WTC11 (cell line): Measurements from ENCODE around the gene CAD. TPM values are rescaled to one million over a fixed set of nuclear protein-coding genes. Genes with fewer than 3 reads are reported as not detected.

Source experiments
- ATAC-seq: fragments of 200-7000 bp; cut with Tn5 transposase; 2 replicates; pipeline ENCODE4 v1.10.0; 2021; ENCODE audit warnings: mild to moderate bottlenecking, moderate library complexity
- CTCF ChIA-PET: fragments of 300-600 bp; sonication (Branson Sonifier 250); formaldehyde crosslinking; loops from one replicate; lab custom pipeline; 2021; ENCODE audit warnings: antibody characterized with exemption; lab: Charles Lee
- POLR2A ChIA-PET: fragments of 350-600 bp; sonication (Branson Sonifier 250); formaldehyde crosslinking; loops from one replicate; lab custom pipeline; 2021; ENCODE audit warnings: antibody characterized with exemption; lab: Charles Lee
- DNase-seq: peaks from one replicate; pipeline ENCODE4 v3.0.0; 2021; ENCODE audit warnings: low spot score
- H3K27ac Mint-ChIP-seq: 2 replicates; pipeline ENCODE4 v1.8.0; 2021; ENCODE audit warnings: mixed read lengths
- H3K27me3 Mint-ChIP-seq: 2 replicates; pipeline ENCODE4 v1.8.0; 2021; ENCODE audit warnings: low read depth, mild to moderate bottlenecking, moderate library complexity, mixed read lengths
- H3K36me3 Mint-ChIP-seq: 2 replicates; pipeline ENCODE4 v1.8.0; 2021; ENCODE audit warnings: mixed read lengths
- H3K4me1 Mint-ChIP-seq: 2 replicates; pipeline ENCODE4 v1.8.0; 2022; ENCODE audit warnings: mixed read lengths
- H3K4me3 Mint-ChIP-seq: 2 replicates; pipeline ENCODE4 v1.8.0; 2021; ENCODE audit warnings: mild to moderate bottlenecking, moderate library complexity, mixed read lengths
- H3K9me3 Mint-ChIP-seq: 2 replicates; pipeline ENCODE4 v1.8.0; 2021; ENCODE audit warnings: mixed read lengths
- ATF1 ChIP-seq: sonication (generic); formaldehyde crosslinking; IDR thresholded peaks from 2 replicates; pipeline ENCODE4 v1.8.1; 2023; ENCODE audit warnings: mild to moderate bottlenecking, moderate library complexity, missing genetic modification reagents
- CREM ChIP-seq: sonication (generic); formaldehyde crosslinking; IDR thresholded peaks from 2 replicates; pipeline ENCODE4 v1.8.1; 2022; ENCODE audit warnings: mild to moderate bottlenecking, missing genetic modification reagents, moderate library complexity
- EMX1 ChIP-seq: fragments of 250-450 bp; sonication (Bioruptor Pico); IDR thresholded peaks from 2 replicates; pipeline ENCODE4 v1.8.0; 2021; ENCODE audit warnings: mild to moderate bottlenecking
- ESRRA ChIP-seq: sonication (generic); formaldehyde crosslinking; IDR thresholded peaks from 2 replicates; pipeline ENCODE4 v1.8.1; 2022; ENCODE audit warnings: mild to moderate bottlenecking, missing genetic modification reagents, borderline replicate concordance
- FOXP1 ChIP-seq: sonication (generic); formaldehyde crosslinking; IDR thresholded peaks from 2 replicates; pipeline ENCODE4 v1.8.0; 2022; ENCODE audit warnings: missing genetic modification reagents, mild to moderate bottlenecking, moderate library complexity, borderline replicate concordance
- GABPB1 ChIP-seq: sonication (generic); formaldehyde crosslinking; IDR thresholded peaks from 2 replicates; pipeline ENCODE4 v1.8.1; 2023; ENCODE audit warnings: mild to moderate bottlenecking, missing genetic modification reagents
- GRHL2 ChIP-seq: fragments of 250-450 bp; sonication (Bioruptor Pico); IDR thresholded peaks from 2 replicates; pipeline ENCODE4 v1.8.0; 2022; ENCODE audit warnings: mild to moderate bottlenecking, moderate library complexity; ENCODE audit not compliant: insufficient replicate concordance, severe bottlenecking
- HMGA2 ChIP-seq: fragments of 250-450 bp; sonication (Bioruptor Pico); IDR thresholded peaks from 2 replicates; pipeline ENCODE4 v1.4.0; 2021; ENCODE audit warnings: mild to moderate bottlenecking, moderate library complexity
- NR1H2 ChIP-seq: sonication (generic); formaldehyde crosslinking; IDR thresholded peaks from 2 replicates; pipeline ENCODE4 v1.9.0; 2021; ENCODE audit warnings: mild to moderate bottlenecking, moderate library complexity, missing genetic modification reagents
- RORB ChIP-seq: fragments of 250-450 bp; sonication (Bioruptor Pico); IDR thresholded peaks from 2 replicates; pipeline ENCODE4 v1.9.0; 2021; ENCODE audit warnings: mild to moderate bottlenecking
- SOX15 ChIP-seq: fragments of 250-450 bp; sonication (Bioruptor Pico); IDR thresholded peaks from 2 replicates; pipeline ENCODE4 v1.9.0; 2021; ENCODE audit warnings: mild to moderate bottlenecking
- TP53 ChIP-seq: sonication (generic); formaldehyde crosslinking; IDR thresholded peaks from 2 replicates; pipeline ENCODE4 v1.8.1; 2023; ENCODE audit warnings: mild to moderate bottlenecking, missing genetic modification reagents
- ZBTB21 ChIP-seq: sonication (generic); formaldehyde crosslinking; IDR thresholded peaks from 2 replicates; pipeline ENCODE4 v1.8.1; 2023; ENCODE audit warnings: mild to moderate bottlenecking, missing genetic modification reagents, borderline replicate concordance
- ZNF219 ChIP-seq: sonication (generic); formaldehyde crosslinking; IDR thresholded peaks from 2 replicates; pipeline ENCODE4 v1.8.0; 2023; ENCODE audit warnings: missing genetic modification reagents, mild to moderate bottlenecking, borderline replicate concordance
- ZNF671 ChIP-seq: fragments of 250-450 bp; sonication (Bioruptor Pico); IDR thresholded peaks from 2 replicates; pipeline ENCODE4 v1.8.0; 2021; ENCODE audit warnings: mild to moderate bottlenecking
- total RNA-seq: library from RNA; stranded (reverse); gene quantifications from 3 replicates; pipeline ENCODE4 v1.2.3, GENCODE V29; 2021
- TF ChIP-seq, protein P1 (sequence below): sonication (generic); formaldehyde crosslinking; IDR thresholded peaks from 2 replicates; pipeline ENCODE4 v1.8.1; 2023; ENCODE audit warnings: mild to moderate bottlenecking, missing genetic modification reagents
- TF ChIP-seq, protein P2 (sequence below): sonication (generic); formaldehyde crosslinking; IDR thresholded peaks from 2 replicates; pipeline ENCODE4 v1.8.0; 2022; ENCODE audit warnings: mild to moderate bottlenecking, missing genetic modification reagents
- TF ChIP-seq, protein P3 (sequence below): fragments of 250-450 bp; sonication (Bioruptor Pico); IDR thresholded peaks from 2 replicates; pipeline ENCODE4 v1.9.0; 2021; ENCODE audit warnings: mild to moderate bottlenecking
- TF ChIP-seq, protein P4 (sequence below): sonication (generic); formaldehyde crosslinking; IDR thresholded peaks from 2 replicates; pipeline ENCODE4 v1.8.0; 2023; ENCODE audit warnings: missing genetic modification reagents
- TF ChIP-seq, protein P5 (sequence below): sonication (generic); formaldehyde crosslinking; IDR thresholded peaks from 2 replicates; pipeline ENCODE4 v1.8.1; 2023; ENCODE audit warnings: mild to moderate bottlenecking, missing genetic modification reagents
- TF ChIP-seq, protein P6 (sequence below): fragments of 250-450 bp; sonication (Bioruptor Pico); IDR thresholded peaks from 2 replicates; pipeline ENCODE4 v1.9.0; 2021; ENCODE audit warnings: mild to moderate bottlenecking

CAD gene
- total RNA-seq, 1 experiment from 2014 or later = 178 TPM

DNA sequence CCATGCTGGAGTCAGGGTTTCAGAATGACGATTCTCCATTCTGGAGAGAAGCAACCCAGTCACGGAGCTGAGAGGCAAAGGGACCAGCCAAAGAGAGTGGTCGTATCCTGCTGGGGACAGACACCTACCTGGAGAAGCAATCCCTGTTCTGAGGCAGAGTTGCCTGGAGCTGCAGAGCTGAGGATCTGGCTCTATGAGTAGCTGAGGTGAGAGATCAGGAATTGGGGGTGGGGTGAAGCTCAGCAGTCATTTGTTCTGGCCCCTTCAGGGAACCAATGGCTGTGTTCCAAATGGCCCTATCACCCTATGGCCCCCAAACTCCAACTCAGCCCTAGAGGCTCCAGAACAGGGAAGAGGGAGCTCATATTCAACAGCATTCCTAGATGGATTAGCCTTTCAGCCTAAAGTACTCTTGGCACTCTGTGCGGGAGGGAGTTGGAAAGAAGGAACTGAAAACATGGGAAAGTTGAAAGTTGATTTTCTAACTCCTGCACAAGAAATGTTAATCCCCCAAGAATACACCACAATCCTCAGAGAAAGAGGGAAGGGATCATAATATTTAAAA lies 8.6 kb upstream of the CAD start:
- DNase-seq = no peak
- H3K4me1 Mint-ChIP-seq = peaks cover 23% of the 10 kb centered on the region
- TF ChIP-seq EMX1 (CRISPR knock-in tag) = no peak
- no peak for TF ChIP-seq NR1H2
- TF ChIP-seq, protein P1, sequence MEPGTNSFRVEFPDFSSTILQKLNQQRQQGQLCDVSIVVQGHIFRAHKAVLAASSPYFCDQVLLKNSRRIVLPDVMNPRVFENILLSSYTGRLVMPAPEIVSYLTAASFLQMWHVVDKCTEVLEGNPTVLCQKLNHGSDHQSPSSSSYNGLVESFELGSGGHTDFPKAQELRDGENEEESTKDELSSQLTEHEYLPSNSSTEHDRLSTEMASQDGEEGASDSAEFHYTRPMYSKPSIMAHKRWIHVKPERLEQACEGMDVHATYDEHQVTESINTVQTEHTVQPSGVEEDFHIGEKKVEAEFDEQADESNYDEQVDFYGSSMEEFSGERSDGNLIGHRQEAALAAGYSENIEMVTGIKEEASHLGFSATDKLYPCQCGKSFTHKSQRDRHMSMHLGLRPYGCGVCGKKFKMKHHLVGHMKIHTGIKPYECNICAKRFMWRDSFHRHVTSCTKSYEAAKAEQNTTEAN (CRISPR knock-in tag) = no peak
- TF ChIP-seq CREM = no peak
- no peak for TF ChIP-seq ATF1 (CRISPR knock-in tag)
- TF ChIP-seq RORB (CRISPR knock-in tag) = no peak
- no peak for TF ChIP-seq ESRRA
- TF ChIP-seq TP53 (CRISPR knock-in tag) = no peak
- TF ChIP-seq, protein P2, sequence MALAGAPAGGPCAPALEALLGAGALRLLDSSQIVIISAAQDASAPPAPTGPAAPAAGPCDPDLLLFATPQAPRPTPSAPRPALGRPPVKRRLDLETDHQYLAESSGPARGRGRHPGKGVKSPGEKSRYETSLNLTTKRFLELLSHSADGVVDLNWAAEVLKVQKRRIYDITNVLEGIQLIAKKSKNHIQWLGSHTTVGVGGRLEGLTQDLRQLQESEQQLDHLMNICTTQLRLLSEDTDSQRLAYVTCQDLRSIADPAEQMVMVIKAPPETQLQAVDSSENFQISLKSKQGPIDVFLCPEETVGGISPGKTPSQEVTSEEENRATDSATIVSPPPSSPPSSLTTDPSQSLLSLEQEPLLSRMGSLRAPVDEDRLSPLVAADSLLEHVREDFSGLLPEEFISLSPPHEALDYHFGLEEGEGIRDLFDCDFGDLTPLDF (CRISPR knock-in tag) = no peak
- TF ChIP-seq ZBTB21 (CRISPR knock-in tag) = no peak
- ChIA-PET CTCF (interaction anchor here (0.6 to 2.2 kb wide), 3 partner anchors 17 to 91 kb away, joined by 3 to 9 read pairs (median 3); no protein-coding TSS in a partner anchor), POLR2A (interaction anchor here (0.8 kb wide), 1 partner anchor 9 kb away, joined by 3 read pairs; no protein-coding TSS in a partner anchor)
- 0 out of 2 replicates have a peak overlapping the region, but pooled peaks have one; percentile 20 for H3K27ac Mint-ChIP-seq
- H3K9me3 Mint-ChIP-seq = no peaks in the 10 kb centered on the region
- peaks cover 65% of the 10 kb centered on the region for H3K36me3 Mint-ChIP-seq
- ATAC-seq = no peak
- H3K4me3 Mint-ChIP-seq = no peak overlapping the region
- no peaks in the 10 kb centered on the region for H3K27me3 Mint-ChIP-seq

DNA sequence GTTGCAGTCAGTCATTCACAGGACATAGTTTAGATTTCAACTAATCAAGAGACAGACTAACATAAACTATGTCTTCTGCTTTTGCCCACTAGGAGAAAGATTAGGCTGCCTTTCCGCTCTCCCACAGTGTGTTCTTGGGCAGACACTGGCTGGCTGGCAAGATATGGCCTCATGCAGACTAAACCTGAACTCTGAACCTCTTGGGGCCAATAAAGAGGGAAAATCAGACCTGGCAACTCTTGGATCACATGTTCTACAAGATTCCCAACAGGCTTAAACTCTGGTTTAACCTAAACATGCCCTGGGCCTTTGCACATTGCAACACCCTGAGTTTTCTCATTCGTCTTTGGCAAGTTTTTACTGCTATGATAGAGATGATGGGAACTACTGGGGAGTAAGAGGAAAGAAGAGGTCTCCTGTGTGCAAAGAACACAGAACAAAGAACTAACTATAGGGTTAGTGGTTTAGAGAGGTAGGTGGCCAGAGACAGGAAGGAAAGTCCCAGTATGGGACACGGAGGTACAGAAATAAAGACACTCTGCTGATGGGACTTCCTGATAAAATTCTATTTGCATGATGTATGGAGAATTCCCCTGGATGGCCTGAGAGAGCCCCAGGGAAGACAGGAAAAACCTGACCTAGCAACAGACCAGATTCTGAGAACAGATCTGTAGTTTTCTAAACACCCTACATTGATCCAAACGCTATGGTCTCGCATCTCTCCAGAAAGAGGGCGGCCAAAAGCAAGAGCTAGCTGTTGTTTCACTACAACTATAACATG lies 7.4 kb upstream of the CAD start:
- Mint-ChIP-seq H3K27me3 (no peaks in the 10 kb centered on the region), H3K4me3 (peak overlapping the region; percentile 51), H3K9me3 (no peaks in the 10 kb centered on the region), H3K4me1 (peaks cover 25% of the 10 kb centered on the region), H3K36me3 (peaks cover 52% of the 10 kb centered on the region), H3K27ac (peak overlapping the region; percentile 78)
- TF ChIP-seq GABPB1 (CRISPR knock-in tag) (peak; percentile 42; the same call in 1 of the 2 replicates), HMGA2 (no peak)
- ChIA-PET POLR2A (no interaction called here), CTCF (no interaction called here)
- DNase-seq (no peak), ATAC-seq (no peak)

DNA sequence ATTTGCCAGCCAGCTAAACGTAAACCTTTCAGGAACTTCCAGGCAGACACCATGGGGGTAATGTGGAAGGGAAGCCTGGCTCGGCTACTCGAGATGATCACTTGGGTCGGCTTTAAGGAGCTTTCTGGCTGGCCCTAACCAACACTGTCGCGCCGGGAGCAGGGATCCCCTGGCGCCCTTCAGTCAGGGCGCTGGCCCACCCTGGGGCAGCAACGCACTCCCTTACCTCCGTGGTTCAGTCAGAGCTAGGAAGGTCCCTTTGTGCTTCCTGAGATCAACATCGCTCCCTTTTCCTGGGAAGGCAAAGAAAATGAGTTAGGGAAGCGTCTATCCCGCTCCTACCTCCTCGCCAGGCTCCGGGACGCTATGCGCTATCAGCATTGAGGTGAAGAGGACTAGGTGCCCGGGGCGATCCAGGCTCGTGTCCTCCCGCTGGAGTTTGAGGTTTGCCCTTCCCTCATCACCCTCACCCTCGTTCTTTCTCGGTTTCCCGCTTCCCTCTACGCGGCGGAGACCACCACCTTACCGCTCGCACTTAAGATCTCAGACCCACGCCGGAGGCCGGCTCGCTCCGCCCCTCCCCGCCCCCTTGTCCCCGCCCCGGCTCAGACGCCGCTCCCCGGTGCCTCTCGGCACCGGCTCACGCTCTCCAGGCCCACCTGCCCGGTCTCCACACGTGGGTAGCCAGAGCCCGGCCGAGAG lies 5.8 kb upstream of the CAD start:
- DNase-seq = peak; percentile 78
- Mint-ChIP-seq H3K9me3 (no peaks in the 10 kb centered on the region), H3K27me3 (no peaks in the 10 kb centered on the region), H3K36me3 (peaks cover 39% of the 10 kb centered on the region), H3K27ac (peak overlapping the region; percentile 97), H3K4me1 (peaks cover 26% of the 10 kb centered on the region), H3K4me3 (peak overlapping the region; percentile 92)
- ATAC-seq = peak; percentile 81
- POLR2A ChIA-PET = interaction anchor here (1.0 to 1.8 kb wide), 4 partner anchors 9 to 124 kb away, joined by 3 to 7 read pairs (median 4); no protein-coding TSS in a partner anchor
- CTCF ChIA-PET = interaction anchor here (0.9 to 1.8 kb wide), 5 partner anchors 41 to 92 kb away, joined by 4 to 7 read pairs (median 4); no protein-coding TSS in a partner anchor
- TF ChIP-seq, protein P3, sequence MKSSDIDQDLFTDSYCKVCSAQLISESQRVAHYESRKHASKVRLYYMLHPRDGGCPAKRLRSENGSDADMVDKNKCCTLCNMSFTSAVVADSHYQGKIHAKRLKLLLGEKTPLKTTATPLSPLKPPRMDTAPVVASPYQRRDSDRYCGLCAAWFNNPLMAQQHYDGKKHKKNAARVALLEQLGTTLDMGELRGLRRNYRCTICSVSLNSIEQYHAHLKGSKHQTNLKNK = no peak
- TF ChIP-seq ESRRA = no peak
- TF ChIP-seq, protein P4, sequence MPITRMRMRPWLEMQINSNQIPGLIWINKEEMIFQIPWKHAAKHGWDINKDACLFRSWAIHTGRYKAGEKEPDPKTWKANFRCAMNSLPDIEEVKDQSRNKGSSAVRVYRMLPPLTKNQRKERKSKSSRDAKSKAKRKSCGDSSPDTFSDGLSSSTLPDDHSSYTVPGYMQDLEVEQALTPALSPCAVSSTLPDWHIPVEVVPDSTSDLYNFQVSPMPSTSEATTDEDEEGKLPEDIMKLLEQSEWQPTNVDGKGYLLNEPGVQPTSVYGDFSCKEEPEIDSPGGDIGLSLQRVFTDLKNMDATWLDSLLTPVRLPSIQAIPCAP (CRISPR knock-in tag) = 0 out of 2 replicates have a peak, but pooled peaks have one; percentile 33
- TF ChIP-seq ZNF671 (CRISPR knock-in tag) = no peak
- no peak for TF ChIP-seq GRHL2
- no peak for TF ChIP-seq RORB (CRISPR knock-in tag)
- no peak for TF ChIP-seq TP53 (CRISPR knock-in tag)
- TF ChIP-seq SOX15 (CRISPR knock-in tag) = no peak
- TF ChIP-seq, protein P5, sequence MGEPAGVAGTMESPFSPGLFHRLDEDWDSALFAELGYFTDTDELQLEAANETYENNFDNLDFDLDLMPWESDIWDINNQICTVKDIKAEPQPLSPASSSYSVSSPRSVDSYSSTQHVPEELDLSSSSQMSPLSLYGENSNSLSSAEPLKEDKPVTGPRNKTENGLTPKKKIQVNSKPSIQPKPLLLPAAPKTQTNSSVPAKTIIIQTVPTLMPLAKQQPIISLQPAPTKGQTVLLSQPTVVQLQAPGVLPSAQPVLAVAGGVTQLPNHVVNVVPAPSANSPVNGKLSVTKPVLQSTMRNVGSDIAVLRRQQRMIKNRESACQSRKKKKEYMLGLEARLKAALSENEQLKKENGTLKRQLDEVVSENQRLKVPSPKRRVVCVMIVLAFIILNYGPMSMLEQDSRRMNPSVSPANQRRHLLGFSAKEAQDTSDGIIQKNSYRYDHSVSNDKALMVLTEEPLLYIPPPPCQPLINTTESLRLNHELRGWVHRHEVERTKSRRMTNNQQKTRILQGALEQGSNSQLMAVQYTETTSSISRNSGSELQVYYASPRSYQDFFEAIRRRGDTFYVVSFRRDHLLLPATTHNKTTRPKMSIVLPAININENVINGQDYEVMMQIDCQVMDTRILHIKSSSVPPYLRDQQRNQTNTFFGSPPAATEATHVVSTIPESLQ (CRISPR knock-in tag) = no peak
- TF ChIP-seq, protein P6, sequence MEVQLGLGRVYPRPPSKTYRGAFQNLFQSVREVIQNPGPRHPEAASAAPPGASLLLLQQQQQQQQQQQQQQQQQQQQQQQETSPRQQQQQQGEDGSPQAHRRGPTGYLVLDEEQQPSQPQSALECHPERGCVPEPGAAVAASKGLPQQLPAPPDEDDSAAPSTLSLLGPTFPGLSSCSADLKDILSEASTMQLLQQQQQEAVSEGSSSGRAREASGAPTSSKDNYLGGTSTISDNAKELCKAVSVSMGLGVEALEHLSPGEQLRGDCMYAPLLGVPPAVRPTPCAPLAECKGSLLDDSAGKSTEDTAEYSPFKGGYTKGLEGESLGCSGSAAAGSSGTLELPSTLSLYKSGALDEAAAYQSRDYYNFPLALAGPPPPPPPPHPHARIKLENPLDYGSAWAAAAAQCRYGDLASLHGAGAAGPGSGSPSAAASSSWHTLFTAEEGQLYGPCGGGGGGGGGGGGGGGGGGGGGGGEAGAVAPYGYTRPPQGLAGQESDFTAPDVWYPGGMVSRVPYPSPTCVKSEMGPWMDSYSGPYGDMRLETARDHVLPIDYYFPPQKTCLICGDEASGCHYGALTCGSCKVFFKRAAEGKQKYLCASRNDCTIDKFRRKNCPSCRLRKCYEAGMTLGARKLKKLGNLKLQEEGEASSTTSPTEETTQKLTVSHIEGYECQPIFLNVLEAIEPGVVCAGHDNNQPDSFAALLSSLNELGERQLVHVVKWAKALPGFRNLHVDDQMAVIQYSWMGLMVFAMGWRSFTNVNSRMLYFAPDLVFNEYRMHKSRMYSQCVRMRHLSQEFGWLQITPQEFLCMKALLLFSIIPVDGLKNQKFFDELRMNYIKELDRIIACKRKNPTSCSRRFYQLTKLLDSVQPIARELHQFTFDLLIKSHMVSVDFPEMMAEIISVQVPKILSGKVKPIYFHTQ = no peak
- no peak for TF ChIP-seq ZNF219 (CRISPR knock-in tag)
- TF ChIP-seq FOXP1 = peak; percentile 40; the same call in 1 of the 2 replicates
